HG02759 (cell line): Measurements from ENCODE around the gene MOCOS.
"Not testable (repeated sequence)": the region's sequence is repeated elsewhere in the genome, so short reads cannot be mapped to it uniquely, and the experiment has no call there.

Source experiments
- ATAC-seq: cut with Tn5 transposase; IDR thresholded peaks from one replicate; pipeline ENCODE4 v1.9.1; 2021; ENCODE audit warnings: mild to moderate bottlenecking, moderate library complexity; ENCODE audit not compliant: unreplicated experiment

The MOCOS gene

GRCh38 chr18:36200354-36200771 lies 13.1 kb downstream of the MOCOS start:
- ATAC-seq, result no peak

- ATAC-seq, result no peak
These were observed 14.5 kb downstream of the MOCOS start for GRCh38 chr18:36201765-36202164.

- ATAC-seq, result no peak
These were observed 16.1 kb downstream of the MOCOS start for GRCh38 chr18:36203360-36203895.

- no peak for ATAC-seq
These were observed 17.9 kb downstream of the MOCOS start for GRCh38 chr18:36205166-36205565.

- no peak for ATAC-seq
These were observed 20.0 kb downstream of the MOCOS start for GRCh38 chr18:36207303-36207702.

- not testable (repeated sequence) for ATAC-seq
These were observed 20.7 kb downstream of the MOCOS start for GRCh38 chr18:36207969-36208368.

- ATAC-seq, result no peak
These were observed 24.3 kb downstream of the MOCOS start for GRCh38 chr18:36211612-36212065.

GRCh38 chr18:36212301-36213171 lies 25.2 kb downstream of the MOCOS start:
- ATAC-seq, result no peak

- ATAC-seq, result no peak
These were observed 27.5 kb downstream of the MOCOS start for GRCh38 chr18:36214811-36215210.

- ATAC-seq, result no peak
These were observed 28.3 kb downstream of the MOCOS start for GRCh38 chr18:36215577-36215976.

- ATAC-seq, result no peak
These were observed 30.1 kb downstream of the MOCOS start for GRCh38 chr18:36217348-36217747.

- ATAC-seq, result no peak
These were observed 41.9 kb downstream of the MOCOS start for GRCh38 chr18:36229188-36229587.

- not testable (repeated sequence) for ATAC-seq
These were observed 53.2 kb downstream of the MOCOS start for GRCh38 chr18:36240510-36240909.

- no peak for ATAC-seq
These were observed 54.5 kb downstream of the MOCOS start for GRCh38 chr18:36241831-36242230.

GRCh38 chr18:36247036-36247435 lies 59.7 kb downstream of the MOCOS start:
- no peak for ATAC-seq

- no peak for ATAC-seq
These were observed 62.1 kb downstream of the MOCOS start for GRCh38 chr18:36249392-36249791.

- no peak for ATAC-seq
These were observed 63.5 kb downstream of the MOCOS start for GRCh38 chr18:36250827-36251226.

- no peak for ATAC-seq
These were observed 67.9 kb downstream of the MOCOS start for GRCh38 chr18:36255072-36255698.

GRCh38 chr18:36256094-36256493 lies 68.8 kb downstream of the MOCOS start:
- ATAC-seq, result no peak

- no peak for ATAC-seq
These were observed 75.7 kb downstream of the MOCOS start for GRCh38 chr18:36262971-36263370.

GRCh38 chr18:36264283-36264682 lies 77.0 kb downstream of the MOCOS start:
- no peak for ATAC-seq

GRCh38 chr18:36265015-36265414 lies 77.7 kb downstream of the MOCOS start:
- no peak for ATAC-seq
